GM23248 (cell line): Measurements from ENCODE around the gene TNNT1.

ENCODE experiments used
- EZH2 ChIP-seq: fragments of 200-600 bp; sonication (generic); IDR thresholded peaks from 2 replicates; pipeline ENCODE4 v1.6.1; 2018; ENCODE audit warnings: antibody characterized with exemption, mild to moderate bottlenecking; ENCODE audit not compliant: insufficient read depth, poor library complexity, severe bottlenecking
- EZH2phosphoT487 ChIP-seq: fragments of 200-600 bp; sonication (generic); IDR thresholded peaks from 2 replicates; pipeline ENCODE4 v1.6.1; 2018; ENCODE audit warnings: antibody characterized with exemption, moderate library complexity, mild to moderate bottlenecking, low read depth; ENCODE audit not compliant: insufficient read depth

- TF ChIP-seq EZH2, result no peak
- TF ChIP-seq EZH2phosphoT487, result no peak
These were observed 61.0 kb downstream of the TNNT1 start for GRCh38 chr19:55088021-55088451.
